DMS153 treated with DMSO at 0.1 percent for 48 hours (cell line): ENCODE data around the gene BMP4.

ENCODE experiments used
- DNase-seq: peaks from one replicate; lab custom pipeline; 2025; ENCODE audit not compliant: unreplicated experiment; lab: John Stamatoyannopoulos, UW

Gene BMP4

DNA sequence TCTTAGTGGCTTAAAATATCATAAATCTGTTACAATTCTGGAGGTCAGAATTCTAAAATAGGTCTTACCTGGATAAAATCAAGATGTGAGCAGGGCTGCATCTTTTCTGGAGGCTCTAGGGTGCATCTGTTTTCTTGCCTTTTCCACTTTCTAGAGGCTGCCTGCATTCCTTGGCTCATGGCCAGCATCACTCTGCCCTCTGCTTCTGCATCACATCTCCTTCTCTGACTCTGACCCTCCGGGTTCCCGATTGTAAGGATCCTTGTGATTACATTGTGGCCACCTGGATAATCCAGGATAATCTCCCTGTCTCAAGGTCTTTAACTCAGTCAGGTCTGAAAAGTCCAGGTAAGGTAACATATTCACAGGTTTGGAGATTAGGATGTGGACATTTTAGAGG, 11.0 kb upstream of the BMP4 start:
- DNase-seq: no peak

DNA sequence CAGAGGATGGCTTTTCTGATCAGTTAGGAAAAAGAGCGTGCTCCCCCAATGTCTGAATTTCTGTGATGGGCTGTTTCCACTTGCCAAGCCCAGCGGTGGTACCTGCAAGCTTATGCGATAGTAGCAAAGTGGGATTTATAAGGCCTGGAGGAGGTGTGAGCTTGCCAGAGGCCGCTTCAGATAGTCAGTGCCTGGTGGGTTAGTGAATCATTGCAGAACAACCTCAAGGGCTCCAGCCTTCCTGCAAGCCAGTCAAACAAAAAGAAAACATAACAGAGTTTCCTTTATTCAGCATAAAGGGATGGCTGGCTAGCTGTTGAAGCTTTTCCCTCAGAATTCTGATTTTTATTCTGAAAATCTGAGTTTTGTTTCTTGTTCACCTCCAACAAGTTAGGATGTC, 7.6 kb upstream of the BMP4 start:
- no peak for DNase-seq

GRCh38 chr14:53963320-53964227, 6.9 kb upstream of the BMP4 start:
- DNase-seq: no peak

DNA sequence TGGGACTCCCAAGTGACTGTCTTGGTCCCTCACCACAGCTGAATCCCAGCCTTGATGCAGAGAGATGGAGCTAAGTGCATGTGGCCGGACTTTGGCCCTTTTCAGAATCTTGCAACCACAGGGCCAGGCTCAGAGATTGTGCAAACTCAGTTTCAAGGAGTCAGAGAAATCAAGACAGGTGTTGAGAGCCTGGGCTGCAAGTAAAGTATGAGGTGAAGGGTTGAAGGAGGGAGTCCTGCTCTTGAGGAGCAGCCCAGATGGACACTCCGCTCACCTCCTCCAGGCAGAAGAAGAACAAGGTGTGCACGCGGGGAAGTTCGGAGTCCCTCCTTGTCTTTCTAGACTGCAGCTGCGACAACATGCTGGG, 6.3 kb upstream of the BMP4 start:
- DNase-seq: no peak

DNA sequence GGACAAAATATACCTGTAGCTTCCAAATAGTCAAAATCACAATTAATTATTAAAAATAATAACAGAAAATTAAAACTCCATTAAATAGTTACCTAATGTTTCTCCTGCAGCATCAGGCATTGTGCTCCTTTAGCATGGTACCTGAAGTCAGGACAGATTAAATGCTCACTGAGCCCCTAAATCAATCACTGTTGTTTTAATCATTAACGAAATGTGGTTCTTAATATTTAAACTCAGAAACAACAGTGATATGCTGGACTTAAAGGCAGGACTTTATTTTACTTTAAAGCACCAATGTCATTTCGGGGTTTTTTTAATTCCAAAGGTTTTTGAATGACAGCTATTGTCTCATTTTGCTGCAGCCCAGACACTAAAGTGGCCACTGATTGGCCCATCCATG, 2.0 kb upstream of the BMP4 start:
- DNase-seq: no peak

DNA sequence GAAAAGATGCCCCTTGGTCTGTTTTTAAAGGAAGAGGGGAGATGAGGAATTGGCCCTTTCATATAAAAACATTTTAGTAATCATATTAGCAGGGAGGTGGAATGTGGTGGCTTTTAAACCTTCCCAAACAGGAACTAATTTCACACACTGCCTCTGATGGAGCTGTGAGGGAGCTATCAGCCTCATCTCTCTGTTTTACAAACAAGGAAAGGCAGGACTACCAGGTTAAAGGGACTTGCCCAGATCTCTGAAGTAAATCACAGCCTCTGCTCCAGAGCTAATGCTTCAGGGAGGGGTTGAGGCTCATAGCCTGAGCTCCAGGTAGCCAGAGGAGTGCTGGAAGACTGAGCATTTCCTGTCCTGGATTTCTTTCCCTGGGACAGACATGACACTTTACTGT, 1.1 kb upstream of the BMP4 start:
- no peak for DNase-seq

- no peak for DNase-seq
Measured at GRCh38 chr14:53955671-53956426, 776 bp downstream of the BMP4 start.

DNA sequence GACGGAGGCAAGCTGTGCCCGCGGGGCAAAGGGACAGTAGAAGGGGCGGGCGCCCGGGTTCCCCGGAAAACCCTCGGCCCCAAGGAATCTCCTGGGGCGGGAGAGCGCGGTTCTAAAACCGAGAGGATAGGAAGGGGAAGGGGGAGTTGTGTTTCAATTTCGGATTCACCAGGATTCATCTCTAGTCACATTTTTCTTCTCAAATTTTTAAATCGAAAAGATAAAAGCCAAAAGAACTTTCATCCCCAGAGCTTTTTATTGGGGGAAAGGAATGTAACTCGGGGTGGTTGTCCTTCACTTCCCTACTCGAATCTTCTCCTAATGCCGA, 1.4 kb downstream of the BMP4 start:
- no peak for DNase-seq

GRCh38 chr14:53954551-53955228, 1.9 kb downstream of the BMP4 start:
- no peak for DNase-seq

- DNase-seq: no peak
Measured at GRCh38 chr14:53953828-53954550, 2.6 kb downstream of the BMP4 start.

DNA sequence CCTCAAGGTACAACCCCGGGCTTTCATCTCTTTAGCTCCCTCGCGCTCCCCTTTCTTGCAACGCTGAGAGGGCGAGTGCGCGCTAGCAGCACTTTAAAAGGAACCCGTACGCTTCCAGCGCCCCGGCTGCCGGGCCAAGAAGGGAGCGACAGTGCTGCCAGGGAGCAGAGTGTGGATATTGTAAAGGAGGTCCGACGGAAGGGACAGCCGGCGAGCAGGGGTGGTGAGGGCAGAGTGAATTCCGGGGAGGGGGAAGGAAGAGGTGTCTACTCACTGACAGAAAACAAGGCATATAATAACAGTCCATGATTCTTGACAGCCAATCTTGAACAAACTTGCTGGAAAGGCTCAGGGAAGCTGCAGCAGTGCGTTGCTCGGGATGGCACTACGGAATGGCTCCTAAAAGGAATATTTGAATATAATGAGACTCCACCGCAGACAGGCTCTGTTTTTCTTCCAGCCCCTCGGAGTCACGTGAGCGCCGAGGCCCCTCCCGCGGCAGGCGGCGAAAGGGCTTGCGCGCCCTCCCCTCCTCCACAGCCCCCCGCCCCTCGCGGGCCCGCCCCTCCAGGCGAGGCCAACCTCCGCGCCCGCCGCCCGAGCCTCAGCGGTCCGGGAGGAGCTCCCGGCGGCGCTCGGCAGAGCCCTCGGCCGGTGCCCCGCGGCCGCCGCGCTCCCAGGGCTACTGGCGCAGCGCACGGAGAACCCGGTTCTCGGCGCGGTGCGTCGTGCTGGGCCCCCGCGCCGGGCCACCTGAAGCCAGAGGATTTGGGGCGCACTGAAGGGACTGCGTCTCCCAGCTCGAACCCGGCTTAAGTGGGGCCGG, 3.4 kb downstream of the BMP4 start:
- no peak for DNase-seq

DNA sequence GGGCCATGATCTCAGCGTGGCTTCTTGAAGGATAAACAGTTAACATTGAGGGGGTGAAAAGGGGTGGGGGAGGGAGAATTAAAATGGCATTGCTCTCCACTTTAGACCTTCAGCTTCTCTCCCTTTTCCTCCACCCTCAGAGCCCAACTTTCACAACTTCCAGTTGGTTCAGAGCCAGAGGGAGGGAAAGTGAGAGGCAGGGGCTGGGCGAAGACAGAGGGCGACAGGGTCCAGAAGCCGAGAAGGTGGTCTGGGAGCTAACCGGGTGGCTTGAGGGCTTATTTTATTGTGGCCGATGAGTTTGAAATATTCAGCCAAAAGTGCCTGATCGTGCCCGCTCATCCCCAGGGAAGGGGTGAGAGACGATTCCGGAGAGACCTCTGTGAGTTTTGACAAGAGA, 4.1 kb downstream of the BMP4 start:
- DNase-seq: no peak

- no peak for DNase-seq
Measured at GRCh38 chr14:53951627-53952303, 4.9 kb downstream of the BMP4 start.

DNA sequence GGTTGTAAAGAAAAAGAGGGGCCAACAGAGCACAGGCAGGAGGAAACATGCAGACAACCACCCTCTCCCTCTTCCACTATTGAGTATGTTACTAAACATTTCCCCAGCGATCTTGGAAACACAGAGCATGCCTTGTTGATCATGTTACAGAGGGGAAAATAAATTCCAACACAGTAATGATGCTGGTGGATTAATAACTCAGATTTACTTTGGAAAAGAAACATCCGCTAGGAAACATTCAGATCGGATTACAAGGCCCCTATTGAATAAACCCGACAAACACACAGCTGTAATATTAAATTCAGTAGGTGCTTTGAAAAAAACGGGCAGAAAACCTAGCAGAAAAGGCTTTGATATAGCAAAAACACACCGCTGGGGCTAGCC, 5.4 kb downstream of the BMP4 start:
- no peak for DNase-seq

- DNase-seq: no peak
Measured at GRCh38 chr14:53950031-53950793, 6.4 kb downstream of the BMP4 start.

- DNase-seq: no peak
Measured at GRCh38 chr14:53949201-53949600, 7.4 kb downstream of the BMP4 start.

- DNase-seq: no peak
Measured at GRCh38 chr14:53948205-53948884, 8.3 kb downstream of the BMP4 start.

DNA sequence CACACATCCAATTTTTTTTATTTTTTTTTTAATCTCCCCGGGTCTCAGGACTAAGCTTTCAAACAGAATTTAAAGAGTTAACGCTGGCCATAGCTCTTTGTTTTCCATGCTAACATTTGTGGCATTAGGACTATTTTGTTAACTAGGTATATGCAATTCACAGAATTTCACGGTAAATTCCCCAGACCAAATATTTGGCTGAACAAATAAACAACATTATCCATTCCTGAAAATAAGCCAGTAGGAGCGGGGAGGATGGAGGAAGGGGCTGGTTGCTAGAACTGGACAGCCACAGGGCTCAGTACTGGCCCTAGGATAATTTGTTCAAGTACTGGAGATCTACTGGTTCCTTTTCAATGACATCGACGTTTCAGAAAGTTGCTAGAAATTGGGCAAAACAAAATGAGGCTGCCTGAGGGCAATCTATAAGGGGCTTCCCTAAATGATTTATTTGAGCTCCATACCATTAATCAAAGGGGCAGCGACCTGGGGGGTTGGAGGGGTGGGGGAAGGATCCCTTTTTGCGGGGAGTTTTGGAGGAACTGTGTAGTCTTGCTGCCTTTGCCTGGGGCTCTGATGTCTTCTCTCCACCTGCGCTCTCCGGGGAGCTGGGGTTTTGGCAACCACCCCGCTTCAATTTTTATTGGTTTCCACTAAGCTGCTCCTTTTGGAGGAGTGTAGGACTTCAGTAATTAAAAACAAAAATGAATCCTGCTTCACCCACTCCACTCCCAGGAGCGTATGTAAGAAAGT, 9.0 kb downstream of the BMP4 start:
- no peak for DNase-seq
